HG02763 (cell line): ENCODE measurements around the gene PCDHGA3.
"Not testable (repeated sequence)": the region's sequence is repeated elsewhere in the genome, so short reads cannot be mapped to it uniquely, and the experiment has no call there.

Experiments used
- ATAC-seq: cut with Tn5 transposase; IDR thresholded peaks from one replicate; pipeline ENCODE4 v1.9.1; 2021; ENCODE audit warnings: mild to moderate bottlenecking, moderate library complexity; ENCODE audit not compliant: unreplicated experiment

Gene PCDHGA3

DNA sequence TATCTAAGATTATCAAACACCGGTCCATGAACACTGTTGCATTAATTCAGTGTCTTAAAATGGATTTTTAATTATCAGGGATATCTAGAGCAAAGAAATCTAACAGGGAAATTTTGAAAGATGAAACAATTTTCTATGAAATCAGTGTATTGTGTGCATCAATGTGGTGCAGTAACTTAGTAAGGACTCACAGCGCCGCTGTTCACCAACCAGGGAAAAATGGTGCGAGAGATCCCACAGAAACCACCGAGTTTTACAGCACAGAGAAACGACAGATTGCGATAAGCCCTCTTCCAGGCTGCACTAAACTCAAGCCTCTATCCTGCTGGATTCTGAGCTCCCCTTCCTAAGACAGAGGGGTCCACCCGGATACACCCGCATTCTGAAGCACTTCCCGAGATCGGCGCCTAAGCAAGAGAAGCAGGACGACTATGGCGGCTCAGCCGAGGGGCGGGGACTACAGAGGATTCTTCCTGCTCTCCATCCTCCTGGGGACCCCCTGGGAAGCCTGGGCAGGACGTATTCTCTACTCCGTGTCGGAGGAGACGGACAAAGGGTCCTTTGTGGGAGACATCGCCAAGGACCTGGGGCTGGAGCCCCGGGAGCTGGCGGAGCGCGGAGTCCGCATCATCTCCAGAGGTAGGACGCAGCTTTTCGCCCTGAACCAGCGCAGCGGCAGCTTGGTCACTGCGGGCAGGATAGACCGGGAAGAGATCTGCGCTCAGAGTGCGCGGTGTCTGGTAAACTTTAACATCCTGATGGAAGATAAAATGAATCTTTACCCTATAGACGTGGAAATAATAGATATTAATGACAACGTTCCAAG is 39.1 kb downstream of the PCDHGA3 start, which contains the start of gene PCDHGA7:
TSS of gene PCDHGA7 (plus strand) at position 274 of the 826 bp plus-strand sequence. CDS start at position 432, 158 bp downstream.
- no peak for ATAC-seq

DNA sequence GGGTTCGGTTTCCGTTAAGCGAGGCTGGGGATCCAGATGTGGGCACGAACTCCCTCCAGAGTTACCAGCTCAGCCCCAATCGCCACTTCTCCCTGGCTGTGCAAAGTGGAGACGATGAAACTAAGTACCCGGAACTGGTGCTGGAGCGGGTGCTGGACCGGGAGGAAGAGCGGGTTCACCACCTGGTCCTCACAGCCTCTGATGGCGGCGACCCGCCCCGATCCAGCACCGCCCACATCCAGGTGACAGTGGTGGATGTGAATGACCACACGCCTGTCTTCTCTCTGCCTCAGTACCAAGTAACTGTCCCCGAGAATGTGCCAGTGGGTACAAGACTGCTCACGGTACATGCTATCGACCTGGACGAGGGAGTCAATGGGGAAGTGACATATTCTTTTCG is 39.7 kb downstream of the PCDHGA3 start:
- ATAC-seq = no peak

DNA sequence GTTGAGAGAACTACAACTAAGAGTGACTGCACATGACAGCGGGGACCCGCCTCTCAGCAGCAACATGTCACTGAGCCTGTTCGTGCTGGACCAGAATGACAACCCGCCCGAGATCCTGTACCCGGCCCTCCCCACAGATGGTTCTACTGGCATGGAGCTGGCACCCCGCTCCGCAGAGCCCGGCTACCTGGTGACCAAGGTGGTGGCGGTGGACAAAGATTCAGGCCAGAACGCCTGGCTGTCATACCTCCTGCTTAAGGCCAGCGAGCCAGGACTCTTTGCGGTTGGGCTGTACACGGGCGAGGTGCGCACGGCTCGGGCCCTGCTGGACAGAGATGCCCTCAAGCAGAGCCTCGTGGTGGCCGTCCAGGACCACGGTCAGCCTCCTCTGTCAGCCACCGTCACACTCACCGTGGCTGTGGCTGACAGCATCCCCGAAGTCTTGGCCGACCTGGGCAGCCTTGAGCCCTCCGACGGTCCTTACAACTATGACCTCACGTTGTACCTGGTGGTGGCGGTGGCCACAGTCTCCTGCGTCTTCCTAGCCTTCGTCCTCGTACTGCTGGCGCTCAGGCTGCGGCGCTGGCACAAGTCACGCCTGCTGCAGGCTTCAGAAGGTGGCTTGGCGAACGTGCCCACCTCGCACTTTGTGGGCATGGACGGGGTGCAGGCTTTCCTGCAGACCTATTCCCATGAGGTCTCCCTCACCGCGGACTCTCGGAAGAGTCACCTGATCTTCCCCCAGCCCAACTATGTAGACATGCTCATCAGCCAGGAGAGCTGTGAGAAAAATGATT is 41.0 kb downstream of the PCDHGA3 start:
- no peak for ATAC-seq

DNA sequence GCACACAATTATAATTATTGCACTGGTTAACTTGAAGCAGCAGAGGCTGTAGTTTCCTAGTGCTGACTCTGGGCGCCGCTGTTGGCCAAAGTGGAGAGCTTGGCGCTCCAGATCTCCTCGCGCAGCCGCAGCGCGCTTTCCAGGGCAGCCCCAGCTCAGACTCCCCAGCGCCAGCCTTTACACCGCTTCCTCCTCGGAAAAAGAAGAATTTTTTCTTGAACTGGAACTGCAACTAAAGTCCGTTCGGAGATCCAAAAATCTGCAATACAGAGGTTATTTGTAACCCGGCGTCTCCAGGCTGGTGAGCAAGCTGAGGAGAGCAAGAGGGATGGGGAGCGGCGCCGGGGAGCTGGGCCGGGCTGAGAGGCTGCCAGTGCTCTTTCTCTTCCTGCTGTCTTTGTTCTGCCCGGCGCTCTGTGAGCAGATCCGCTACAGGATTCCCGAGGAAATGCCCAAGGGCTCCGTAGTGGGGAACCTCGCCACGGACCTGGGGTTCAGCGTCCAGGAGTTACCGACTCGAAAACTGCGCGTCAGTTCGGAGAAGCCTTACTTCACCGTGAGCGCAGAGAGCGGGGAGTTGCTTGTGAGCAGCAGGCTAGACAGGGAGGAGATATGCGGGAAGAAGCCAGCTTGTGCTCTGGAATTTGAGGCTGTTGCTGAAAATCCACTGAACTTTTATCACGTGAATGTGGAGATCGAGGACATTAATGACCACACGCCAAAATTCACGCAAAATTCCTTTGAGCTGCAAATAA is 44.1 kb downstream of the PCDHGA3 start, which contains the start of gene PCDHGB4:
TSS of gene PCDHGB4 (plus strand) at position 142 of the 755 bp plus-strand sequence. CDS start at position 329, 187 bp downstream.
- ATAC-seq = peak; percentile 92

DNA sequence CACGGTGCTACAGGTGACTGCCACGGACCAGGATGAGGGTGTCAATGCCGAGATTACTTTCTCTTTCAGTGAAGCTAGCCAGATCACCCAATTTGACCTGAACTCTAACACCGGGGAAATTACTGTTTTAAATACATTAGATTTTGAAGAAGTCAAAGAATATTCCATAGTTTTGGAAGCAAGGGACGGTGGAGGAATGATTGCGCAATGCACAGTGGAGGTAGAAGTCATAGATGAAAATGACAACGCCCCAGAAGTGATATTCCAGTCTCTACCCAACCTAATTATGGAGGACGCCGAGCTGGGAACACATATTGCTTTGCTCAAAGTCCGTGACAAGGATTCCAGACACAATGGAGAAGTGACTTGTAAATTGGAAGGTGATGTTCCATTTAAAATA is 45.0 kb downstream of the PCDHGA3 start:
- ATAC-seq = no peak

DNA sequence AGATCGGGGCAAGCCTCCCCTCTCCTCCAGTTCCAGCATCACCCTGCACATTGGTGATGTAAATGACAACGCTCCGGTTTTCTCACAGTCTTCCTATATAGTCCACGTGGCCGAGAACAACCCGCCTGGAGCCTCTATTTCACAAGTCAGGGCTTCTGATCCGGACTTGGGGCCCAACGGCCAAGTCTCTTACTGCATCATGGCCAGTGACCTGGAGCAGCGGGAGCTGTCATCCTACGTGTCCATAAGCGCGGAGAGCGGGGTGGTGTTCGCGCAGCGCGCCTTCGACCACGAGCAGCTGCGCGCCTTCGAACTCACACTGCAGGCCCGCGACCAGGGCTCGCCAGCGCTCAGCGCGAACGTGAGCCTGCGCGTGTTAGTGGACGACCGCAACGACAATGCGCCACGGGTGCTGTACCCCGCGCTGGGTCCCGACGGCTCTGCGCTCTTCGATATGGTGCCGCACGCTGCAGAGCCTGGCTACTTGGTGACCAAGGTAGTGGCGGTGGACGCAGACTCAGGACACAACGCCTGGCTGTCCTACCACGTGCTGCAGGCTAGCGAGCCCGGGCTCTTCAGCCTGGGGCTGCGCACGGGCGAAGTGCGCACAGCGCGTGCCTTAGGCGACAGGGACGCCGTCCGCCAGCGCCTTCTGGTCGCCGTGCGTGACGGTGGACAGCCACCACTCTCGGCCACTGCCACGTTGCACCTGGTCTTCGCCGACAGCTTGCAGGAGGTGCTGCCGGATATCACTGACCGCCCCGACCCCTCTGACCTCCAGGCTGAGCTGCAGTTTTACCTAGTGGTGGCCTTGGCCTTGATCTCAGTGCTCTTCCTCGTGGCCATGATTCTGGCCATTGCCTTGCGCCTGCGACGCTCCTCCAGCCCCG is 45.8 kb downstream of the PCDHGA3 start:
- ATAC-seq = no peak

DNA sequence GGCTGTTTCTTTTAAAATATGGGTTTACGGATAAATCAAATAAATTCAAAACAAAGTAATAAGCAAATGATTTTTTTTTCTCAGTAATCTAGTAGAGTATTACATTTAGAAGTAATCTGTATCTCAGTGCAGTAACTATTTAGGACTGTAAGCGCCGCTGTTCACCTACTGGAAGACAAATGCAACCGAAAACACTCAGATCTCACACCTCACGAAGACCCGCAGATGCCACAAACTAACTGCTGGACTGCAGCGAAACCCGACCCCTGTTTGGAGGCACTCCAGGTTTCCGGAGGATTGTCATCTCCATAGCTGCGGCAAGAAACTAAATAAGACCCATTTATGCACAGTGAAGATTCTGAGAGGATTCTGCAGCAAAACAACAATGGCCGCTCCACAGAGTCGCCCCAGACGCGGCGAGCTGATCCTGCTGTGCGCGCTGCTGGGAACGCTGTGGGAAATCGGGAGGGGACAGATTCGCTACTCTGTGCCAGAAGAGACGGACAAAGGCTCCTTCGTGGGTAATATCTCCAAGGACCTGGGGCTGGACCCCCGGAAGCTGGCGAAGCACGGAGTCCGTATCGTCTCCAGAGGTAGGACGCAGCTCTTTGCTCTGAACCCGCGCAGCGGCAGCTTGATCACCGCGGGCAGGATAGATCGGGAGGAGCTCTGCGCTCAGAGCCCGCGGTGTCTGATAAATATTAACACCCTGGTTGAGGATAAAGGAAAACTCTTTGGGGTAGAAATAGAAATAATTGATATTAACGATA is 49.0 kb downstream of the PCDHGA3 start, which contains the start of gene PCDHGA8:
TSS of gene PCDHGA8 (plus strand) at position 205 of the 770 bp plus-strand sequence. CDS start at position 386, 181 bp downstream.
- no peak for ATAC-seq

DNA sequence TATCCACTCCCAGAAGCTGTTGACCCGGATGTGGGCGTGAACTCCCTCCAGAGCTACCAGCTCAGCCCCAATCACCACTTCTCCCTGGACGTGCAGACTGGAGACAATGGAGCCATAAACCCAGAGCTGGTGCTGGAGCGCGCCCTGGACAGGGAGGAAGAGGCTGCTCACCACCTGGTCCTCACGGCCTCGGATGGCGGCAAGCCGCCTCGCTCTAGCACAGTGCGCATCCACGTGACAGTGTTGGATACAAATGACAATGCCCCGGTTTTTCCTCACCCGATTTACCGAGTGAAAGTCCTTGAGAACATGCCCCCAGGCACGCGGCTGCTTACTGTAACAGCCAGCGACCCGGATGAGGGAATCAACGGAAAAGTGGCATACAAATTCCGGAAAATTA is 49.6 kb downstream of the PCDHGA3 start:
- ATAC-seq = no peak

DNA sequence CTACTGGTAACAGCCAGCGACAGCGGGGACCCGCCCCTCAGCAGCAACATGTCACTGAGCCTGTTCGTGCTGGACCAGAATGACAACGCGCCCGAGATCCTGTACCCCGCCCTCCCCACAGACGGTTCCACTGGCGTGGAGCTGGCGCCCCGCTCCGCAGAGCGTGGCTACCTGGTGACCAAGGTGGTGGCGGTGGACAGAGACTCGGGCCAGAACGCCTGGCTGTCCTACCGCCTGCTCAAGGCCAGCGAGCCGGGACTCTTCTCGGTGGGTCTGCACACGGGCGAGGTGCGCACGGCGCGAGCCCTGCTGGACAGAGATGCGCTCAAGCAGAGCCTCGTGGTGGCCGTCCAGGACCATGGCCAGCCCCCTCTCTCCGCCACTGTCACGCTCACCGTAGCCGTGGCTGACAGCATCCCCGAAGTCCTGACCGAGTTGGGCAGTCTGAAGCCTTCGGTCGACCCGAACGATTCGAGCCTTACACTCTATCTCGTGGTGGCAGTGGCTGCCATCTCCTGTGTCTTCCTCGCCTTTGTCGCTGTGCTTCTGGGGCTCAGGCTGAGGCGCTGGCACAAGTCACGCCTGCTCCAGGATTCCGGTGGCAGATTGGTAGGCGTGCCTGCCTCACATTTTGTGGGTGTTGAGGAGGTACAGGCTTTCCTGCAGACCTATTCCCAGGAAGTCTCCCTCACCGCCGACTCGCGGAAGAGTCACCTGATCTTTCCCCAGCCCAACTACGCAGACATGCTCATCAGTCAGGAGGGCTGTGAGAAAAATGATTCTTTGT is 51.0 kb downstream of the PCDHGA3 start:
- not testable (repeated sequence) for ATAC-seq
